SK-N-SH treated with all-trans-retinoic acid at 6 μM for 48 hours (cell line): ENCODE data around the gene NAGLU.

Experiments used
- ATAC-seq: fragments of 200-7000 bp; cut with Tn5 transposase; 3 replicates; pipeline ENCODE4 v1.9.1; 2020; ENCODE audit warnings: mild to moderate bottlenecking, moderate library complexity
- ARNTL ChIP-seq: fragments of 450-650 bp; formaldehyde crosslinking; IDR thresholded peaks from 2 replicates; pipeline ENCODE4 v1.5.0; 2020; ENCODE audit warnings: low read depth, mild to moderate bottlenecking, moderate library complexity, borderline replicate concordance
- CSDC2 ChIP-seq: fragments of 250-450 bp; sonication (Bioruptor Pico); IDR thresholded peaks from 2 replicates; pipeline ENCODE4 v1.5.0; 2020; ENCODE audit warnings: mild to moderate bottlenecking, moderate library complexity
- ESRRG ChIP-seq: fragments of 250-450 bp; sonication (Bioruptor Pico); IDR thresholded peaks from 2 replicates; pipeline ENCODE4 v1.6.1; 2021; ENCODE audit warnings: mild to moderate bottlenecking
- GLIS3 ChIP-seq: fragments of 250-450 bp; sonication (Bioruptor Pico); IDR thresholded peaks from 2 replicates; pipeline ENCODE4 v1.5.0; 2020; ENCODE audit warnings: mild to moderate bottlenecking, moderate library complexity
- ISL1 ChIP-seq: fragments of 250-450 bp; sonication (Bioruptor Pico); IDR thresholded peaks from 2 replicates; pipeline ENCODE4 v2.1.2; 2022; ENCODE audit warnings: mild to moderate bottlenecking, moderate library complexity
- OSR1 ChIP-seq: fragments of 250-450 bp; sonication (Bioruptor Pico); IDR thresholded peaks from 2 replicates; pipeline ENCODE4 v1.8.0; 2022; ENCODE audit warnings: moderate library complexity, mild to moderate bottlenecking, inconsistent platforms
- PPARA ChIP-seq: fragments of 250-450 bp; sonication (Bioruptor Pico); IDR thresholded peaks from 2 replicates; pipeline ENCODE4 v1.5.0; 2020; ENCODE audit warnings: mild to moderate bottlenecking, borderline replicate concordance
- RARB ChIP-seq: fragments of 250-450 bp; sonication (Bioruptor Pico); IDR thresholded peaks from 2 replicates; pipeline ENCODE4 v1.8.0; 2021; ENCODE audit warnings: mild to moderate bottlenecking, moderate library complexity
- SNAI2 ChIP-seq: fragments of 250-450 bp; sonication (Bioruptor Pico); IDR thresholded peaks from 2 replicates; pipeline ENCODE4 v1.5.0; 2020; ENCODE audit warnings: mild to moderate bottlenecking, moderate library complexity
- TCF4 ChIP-seq: fragments of 250-450 bp; sonication (Bioruptor Pico); IDR thresholded peaks from 2 replicates; pipeline ENCODE4 v1.8.0; 2021; ENCODE audit warnings: mild to moderate bottlenecking, moderate library complexity, borderline replicate concordance
- TOX ChIP-seq: fragments of 250-450 bp; sonication (Bioruptor Pico); IDR thresholded peaks from 2 replicates; pipeline ENCODE4 v1.8.0; 2021; ENCODE audit warnings: mild to moderate bottlenecking, moderate library complexity, borderline replicate concordance
- ZC3H10 ChIP-seq: fragments of 250-450 bp; sonication (Bioruptor Pico); IDR thresholded peaks from 2 replicates; pipeline ENCODE4 v1.5.1; 2021; ENCODE audit warnings: mild to moderate bottlenecking, moderate library complexity
- ZFP30 ChIP-seq: fragments of 450-650 bp; formaldehyde crosslinking; IDR thresholded peaks from 2 replicates; pipeline ENCODE4 v1.5.0; 2022; ENCODE audit warnings: mild to moderate bottlenecking, moderate library complexity
- ZNF565 ChIP-seq: fragments of 450-650 bp; formaldehyde crosslinking; conservative IDR thresholded peaks from 2 replicates; pipeline ENCODE4 v1.5.0; 2020; ENCODE audit warnings: low read depth, mild to moderate bottlenecking, moderate library complexity
- ZNF70 ChIP-seq: fragments of 450-650 bp; formaldehyde crosslinking; IDR thresholded peaks from 2 replicates; pipeline ENCODE4 v1.5.0; 2020; ENCODE audit warnings: mild to moderate bottlenecking, moderate library complexity
- ZNF8 ChIP-seq: fragments of 450-650 bp; formaldehyde crosslinking; IDR thresholded peaks from 2 replicates; pipeline ENCODE4 v1.5.0; 2020; ENCODE audit warnings: mild to moderate bottlenecking, moderate library complexity
- TF ChIP-seq, protein P1 (sequence below): fragments of 250-450 bp; sonication (Bioruptor Pico); IDR thresholded peaks from 2 replicates; pipeline ENCODE4 v1.8.0; 2021; ENCODE audit warnings: low read depth, mild to moderate bottlenecking, moderate library complexity, borderline replicate concordance
- TF ChIP-seq, protein P2 (sequence below): fragments of 250-450 bp; sonication (Bioruptor Pico); IDR thresholded peaks from 2 replicates; pipeline ENCODE4 v1.5.1; 2021; ENCODE audit warnings: mild to moderate bottlenecking, moderate library complexity
- TF ChIP-seq, protein P3 (sequence below): fragments of 250-450 bp; sonication (Bioruptor Pico); IDR thresholded peaks from 2 replicates; pipeline ENCODE4 v1.5.0; 2020; ENCODE audit warnings: mild to moderate bottlenecking, moderate library complexity
- TF ChIP-seq, protein P4 (sequence below): fragments of 250-450 bp; sonication (Bioruptor Pico); IDR thresholded peaks from 2 replicates; pipeline ENCODE4 v1.8.0; 2020; ENCODE audit warnings: mild to moderate bottlenecking, moderate library complexity, borderline replicate concordance
- TF ChIP-seq, protein P5 (sequence below): fragments of 250-450 bp; sonication (Bioruptor Pico); IDR thresholded peaks from 2 replicates; pipeline ENCODE4 v1.5.1; 2020; ENCODE audit warnings: low read depth, mild to moderate bottlenecking, moderate library complexity

Gene NAGLU

DNA sequence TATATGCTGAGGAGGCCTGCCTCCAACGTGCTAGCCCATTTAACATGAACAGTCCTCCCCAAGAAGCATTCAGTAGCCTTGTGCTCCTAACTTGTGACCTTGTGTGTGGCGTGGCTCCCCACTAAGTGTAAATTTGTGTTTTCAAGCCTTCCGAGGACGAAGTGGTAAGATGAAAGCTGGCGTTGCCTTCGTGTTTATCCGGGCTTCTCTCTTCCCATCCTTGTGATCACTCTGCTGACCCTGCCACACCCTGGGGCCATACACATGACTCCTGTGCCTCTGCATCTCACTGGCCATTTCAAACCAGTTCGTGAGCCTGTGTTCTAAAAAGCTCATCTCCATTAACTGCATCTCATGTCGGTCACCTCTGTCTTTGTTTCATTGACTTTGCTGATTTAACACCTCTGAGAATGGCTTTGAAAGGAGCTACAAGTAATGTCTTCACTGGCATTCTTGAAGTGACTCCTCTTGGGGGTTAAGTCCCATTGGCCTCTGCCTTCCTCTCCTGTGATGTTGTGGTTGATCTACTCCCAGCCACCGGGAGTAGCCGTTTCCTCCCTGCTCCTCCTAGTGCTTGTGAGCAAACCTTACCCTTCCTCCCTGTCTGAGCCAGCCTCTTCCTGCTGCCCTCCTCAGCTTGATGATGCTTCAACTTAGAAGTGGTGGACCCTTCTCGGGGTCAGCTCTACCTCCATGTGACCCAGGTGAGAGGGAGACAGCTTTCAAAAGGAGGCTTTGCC lies 27.4 kb upstream of the NAGLU start:
- TF ChIP-seq RARB (no peak), CSDC2 (CRISPR knock-in tag) (no peak), OSR1 (no peak), TOX (no peak), PPARA (CRISPR knock-in tag) (no peak), ZNF70 (no peak), TCF4 (no peak), ZC3H10 (CRISPR knock-in tag) (no peak)
- TF ChIP-seq, protein P1, sequence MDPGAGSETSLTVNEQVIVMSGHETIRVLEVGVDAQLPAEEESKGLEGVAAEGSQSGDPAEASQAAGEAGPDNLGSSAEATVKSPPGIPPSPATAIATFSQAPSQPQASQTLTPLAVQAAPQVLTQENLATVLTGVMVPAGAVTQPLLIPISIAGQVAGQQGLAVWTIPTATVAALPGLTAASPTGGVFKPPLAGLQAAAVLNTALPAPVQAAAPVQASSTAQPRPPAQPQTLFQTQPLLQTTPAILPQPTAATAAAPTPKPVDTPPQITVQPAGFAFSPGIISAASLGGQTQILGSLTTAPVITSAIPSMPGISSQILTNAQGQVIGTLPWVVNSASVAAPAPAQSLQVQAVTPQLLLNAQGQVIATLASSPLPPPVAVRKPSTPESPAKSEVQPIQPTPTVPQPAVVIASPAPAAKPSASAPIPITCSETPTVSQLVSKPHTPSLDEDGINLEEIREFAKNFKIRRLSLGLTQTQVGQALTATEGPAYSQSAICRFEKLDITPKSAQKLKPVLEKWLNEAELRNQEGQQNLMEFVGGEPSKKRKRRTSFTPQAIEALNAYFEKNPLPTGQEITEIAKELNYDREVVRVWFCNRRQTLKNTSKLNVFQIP (CRISPR knock-in tag): no peak
- TF ChIP-seq, protein P2, sequence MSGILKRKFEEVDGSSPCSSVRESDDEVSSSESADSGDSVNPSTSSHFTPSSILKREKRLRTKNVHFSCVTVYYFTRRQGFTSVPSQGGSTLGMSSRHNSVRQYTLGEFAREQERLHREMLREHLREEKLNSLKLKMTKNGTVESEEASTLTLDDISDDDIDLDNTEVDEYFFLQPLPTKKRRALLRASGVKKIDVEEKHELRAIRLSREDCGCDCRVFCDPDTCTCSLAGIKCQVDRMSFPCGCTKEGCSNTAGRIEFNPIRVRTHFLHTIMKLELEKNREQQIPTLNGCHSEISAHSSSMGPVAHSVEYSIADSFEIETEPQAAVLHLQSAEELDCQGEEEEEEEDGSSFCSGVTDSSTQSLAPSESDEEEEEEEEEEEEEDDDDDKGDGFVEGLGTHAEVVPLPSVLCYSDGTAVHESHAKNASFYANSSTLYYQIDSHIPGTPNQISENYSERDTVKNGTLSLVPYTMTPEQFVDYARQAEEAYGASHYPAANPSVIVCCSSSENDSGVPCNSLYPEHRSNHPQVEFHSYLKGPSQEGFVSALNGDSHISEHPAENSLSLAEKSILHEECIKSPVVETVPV: no peak
- TF ChIP-seq, protein P3, sequence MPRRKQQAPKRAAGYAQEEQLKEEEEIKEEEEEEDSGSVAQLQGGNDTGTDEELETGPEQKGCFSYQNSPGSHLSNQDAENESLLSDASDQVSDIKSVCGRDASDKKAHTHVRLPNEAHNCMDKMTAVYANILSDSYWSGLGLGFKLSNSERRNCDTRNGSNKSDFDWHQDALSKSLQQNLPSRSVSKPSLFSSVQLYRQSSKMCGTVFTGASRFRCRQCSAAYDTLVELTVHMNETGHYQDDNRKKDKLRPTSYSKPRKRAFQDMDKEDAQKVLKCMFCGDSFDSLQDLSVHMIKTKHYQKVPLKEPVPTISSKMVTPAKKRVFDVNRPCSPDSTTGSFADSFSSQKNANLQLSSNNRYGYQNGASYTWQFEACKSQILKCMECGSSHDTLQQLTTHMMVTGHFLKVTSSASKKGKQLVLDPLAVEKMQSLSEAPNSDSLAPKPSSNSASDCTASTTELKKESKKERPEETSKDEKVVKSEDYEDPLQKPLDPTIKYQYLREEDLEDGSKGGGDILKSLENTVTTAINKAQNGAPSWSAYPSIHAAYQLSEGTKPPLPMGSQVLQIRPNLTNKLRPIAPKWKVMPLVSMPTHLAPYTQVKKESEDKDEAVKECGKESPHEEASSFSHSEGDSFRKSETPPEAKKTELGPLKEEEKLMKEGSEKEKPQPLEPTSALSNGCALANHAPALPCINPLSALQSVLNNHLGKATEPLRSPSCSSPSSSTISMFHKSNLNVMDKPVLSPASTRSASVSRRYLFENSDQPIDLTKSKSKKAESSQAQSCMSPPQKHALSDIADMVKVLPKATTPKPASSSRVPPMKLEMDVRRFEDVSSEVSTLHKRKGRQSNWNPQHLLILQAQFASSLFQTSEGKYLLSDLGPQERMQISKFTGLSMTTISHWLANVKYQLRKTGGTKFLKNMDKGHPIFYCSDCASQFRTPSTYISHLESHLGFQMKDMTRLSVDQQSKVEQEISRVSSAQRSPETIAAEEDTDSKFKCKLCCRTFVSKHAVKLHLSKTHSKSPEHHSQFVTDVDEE (CRISPR knock-in tag): no peak
- ATAC-seq: no peak

DNA sequence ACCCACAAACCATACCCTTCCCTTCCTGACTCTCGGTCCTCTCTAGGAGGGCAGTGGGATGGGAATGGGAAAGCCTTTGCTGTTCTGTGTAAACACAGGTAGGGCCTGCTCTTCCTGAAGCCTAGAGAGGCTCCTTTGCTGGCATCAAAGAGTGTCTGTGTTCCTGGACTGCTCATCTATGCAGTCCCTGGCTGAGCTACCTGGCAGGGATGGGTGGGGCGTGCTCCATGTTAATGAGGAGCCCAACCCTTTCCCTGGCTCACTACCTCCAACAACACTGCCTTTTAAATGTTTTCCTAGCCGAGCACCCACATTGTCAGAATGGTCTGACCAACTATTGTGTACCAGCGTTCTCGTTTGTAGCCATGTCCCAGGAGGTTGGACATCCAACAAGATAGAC lies 26.6 kb upstream of the NAGLU start:
- ATAC-seq: no peak
- TF ChIP-seq SNAI2: no peak
- no peak for TF ChIP-seq ARNTL (CRISPR knock-in tag)
- no peak for TF ChIP-seq ZFP30 (CRISPR knock-in tag)
- no peak for TF ChIP-seq ESRRG (CRISPR knock-in tag)
- TF ChIP-seq CSDC2 (CRISPR knock-in tag): no peak
- no peak for TF ChIP-seq GLIS3 (CRISPR knock-in tag)
- no peak for TF ChIP-seq ZNF8
- TF ChIP-seq, protein P3 (CRISPR knock-in tag): no peak
- TF ChIP-seq, protein P1 (CRISPR knock-in tag): no peak
- TF ChIP-seq ISL1 (CRISPR knock-in tag): no peak
- TF ChIP-seq, protein P4, sequence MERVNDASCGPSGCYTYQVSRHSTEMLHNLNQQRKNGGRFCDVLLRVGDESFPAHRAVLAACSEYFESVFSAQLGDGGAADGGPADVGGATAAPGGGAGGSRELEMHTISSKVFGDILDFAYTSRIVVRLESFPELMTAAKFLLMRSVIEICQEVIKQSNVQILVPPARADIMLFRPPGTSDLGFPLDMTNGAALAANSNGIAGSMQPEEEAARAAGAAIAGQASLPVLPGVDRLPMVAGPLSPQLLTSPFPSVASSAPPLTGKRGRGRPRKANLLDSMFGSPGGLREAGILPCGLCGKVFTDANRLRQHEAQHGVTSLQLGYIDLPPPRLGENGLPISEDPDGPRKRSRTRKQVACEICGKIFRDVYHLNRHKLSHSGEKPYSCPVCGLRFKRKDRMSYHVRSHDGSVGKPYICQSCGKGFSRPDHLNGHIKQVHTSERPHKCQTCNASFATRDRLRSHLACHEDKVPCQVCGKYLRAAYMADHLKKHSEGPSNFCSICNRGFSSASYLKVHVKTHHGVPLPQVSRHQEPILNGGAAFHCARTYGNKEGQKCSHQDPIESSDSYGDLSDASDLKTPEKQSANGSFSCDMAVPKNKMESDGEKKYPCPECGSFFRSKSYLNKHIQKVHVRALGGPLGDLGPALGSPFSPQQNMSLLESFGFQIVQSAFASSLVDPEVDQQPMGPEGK (CRISPR knock-in tag): no peak
- TF ChIP-seq PPARA (CRISPR knock-in tag): no peak
- no peak for TF ChIP-seq ZC3H10 (CRISPR knock-in tag)
- no peak for TF ChIP-seq OSR1
- TF ChIP-seq, protein P2: no peak
- TF ChIP-seq RARB: no peak
- TF ChIP-seq TCF4: no peak
- TF ChIP-seq, protein P5, sequence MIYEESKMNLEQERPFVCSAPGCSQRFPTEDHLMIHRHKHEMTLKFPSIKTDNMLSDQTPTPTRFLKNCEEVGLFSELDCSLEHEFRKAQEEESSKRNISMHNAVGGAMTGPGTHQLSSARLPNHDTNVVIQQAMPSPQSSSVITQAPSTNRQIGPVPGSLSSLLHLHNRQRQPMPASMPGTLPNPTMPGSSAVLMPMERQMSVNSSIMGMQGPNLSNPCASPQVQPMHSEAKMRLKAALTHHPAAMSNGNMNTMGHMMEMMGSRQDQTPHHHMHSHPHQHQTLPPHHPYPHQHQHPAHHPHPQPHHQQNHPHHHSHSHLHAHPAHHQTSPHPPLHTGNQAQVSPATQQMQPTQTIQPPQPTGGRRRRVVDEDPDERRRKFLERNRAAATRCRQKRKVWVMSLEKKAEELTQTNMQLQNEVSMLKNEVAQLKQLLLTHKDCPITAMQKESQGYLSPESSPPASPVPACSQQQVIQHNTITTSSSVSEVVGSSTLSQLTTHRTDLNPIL (CRISPR knock-in tag): no peak
- TF ChIP-seq ZNF565 (CRISPR knock-in tag): no peak
- no peak for TF ChIP-seq ZNF70
